ENCODE measurements around the gene MOGAT3. TPM values are rescaled to one million over a fixed set of nuclear protein-coding genes. Genes with fewer than 3 reads are reported as not detected.
A peak's percentile ranks its signal among the peaks of the same experiment; 100 is the strongest.

MOGAT3 gene
- total and polyA plus RNA-seq, 2 of the 4 experiments (the other 2 are of a cell fraction) = not detected

DNA sequence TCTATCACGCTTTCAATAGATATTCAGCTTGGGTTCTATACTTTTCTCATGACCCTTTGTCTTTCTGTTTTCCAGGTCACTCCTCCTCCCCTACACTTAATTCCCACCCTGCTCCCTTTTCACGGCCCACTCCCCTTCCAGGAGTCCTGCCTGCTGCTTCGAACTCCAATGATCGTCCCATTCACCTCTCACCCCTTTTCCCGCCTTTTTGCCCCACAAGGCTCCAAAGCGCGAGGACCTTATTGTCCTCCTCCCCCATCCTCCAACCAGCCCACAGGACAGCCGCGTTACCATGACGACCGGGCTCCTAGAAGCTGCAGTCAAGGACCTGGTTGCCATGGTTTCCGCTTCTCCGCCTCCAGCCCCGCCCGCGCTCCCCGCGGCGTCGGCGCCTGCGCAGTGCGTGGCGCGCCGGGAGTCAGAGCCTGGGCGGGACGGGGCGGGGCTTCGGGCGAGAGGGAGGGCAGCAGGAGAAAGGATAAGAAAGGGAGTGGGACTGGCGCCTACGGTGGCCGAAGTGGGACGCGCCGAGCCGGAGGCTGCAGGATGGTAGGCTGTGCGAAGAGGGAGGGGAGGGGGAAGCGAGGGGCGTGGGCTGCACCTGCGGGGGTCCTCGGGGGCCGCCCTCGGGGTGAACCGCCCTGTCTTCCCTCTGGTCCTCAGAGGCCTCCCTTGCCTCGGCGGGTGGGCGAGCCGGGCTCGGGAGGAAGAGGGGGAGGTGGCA, 46.7 kb downstream of the MOGAT3 start, which contains the start of gene AP1S1:
Gene AP1S1, plus strand, starts transcription at position 508 of the 724 bp plus-strand sequence. Its CDS starts 39 bp downstream, at position 547.
- Histone ChIP-seq H3K79me1 (ENCODE audit: low read depth in 1 of 2, low read length in 2 of 2) (peaks cover 10 to 31% of the 10 kb centered on the region in 2 experiments), H4K5ac (ENCODE audit: low read depth, low read length) (peak within 1 kb of the TSS; percentile 39), H4K91ac (ENCODE audit: insufficient read depth, low read depth, low read length) (peak within 1 kb of the TSS; percentile 88), H3K4ac (ENCODE audit: low read depth, low read length) (peak within 1 kb of the TSS; percentile 84), H2AK9ac (replicated peaks; ENCODE audit: low read depth, low read length, poor library complexity) (peak within 1 kb of the TSS; percentile 97), H2AFZ (replicated peaks; ENCODE audit: low read length, poor library complexity) (peak within 1 kb of the TSS; percentile 92), H3K9me1 (ENCODE audit: insufficient read depth, low read length) (peaks cover under 1% of the 10 kb centered on the region), H3K27me3 (ENCODE audit: control insufficient read depth, insufficient read depth, low read length) (peaks cover 4% of the 10 kb centered on the region), H2BK5ac (ENCODE audit: low read depth, low read length, poor library complexity, severe bottlenecking) (peak within 1 kb of the TSS; percentile 67), H2AK5ac (ENCODE audit: low read depth, low read length) (peak within 1 kb of the TSS; percentile 76), H3K36me3 (ENCODE audit: control insufficient read depth, insufficient read depth, low read length) (peaks cover 19% of the 10 kb centered on the region), H2BK15ac (ENCODE audit: low read depth, low read length) (no peak within 1 kb of the TSS; the same call in 2 of the 3 replicates), H2BK20ac (ENCODE audit: low read depth, low read length) (no peak within 1 kb of the TSS), H3K4me2 (ENCODE audit: low read depth, low read length) (peak within 1 kb of the TSS; percentile 87), H3K4me3 (ENCODE audit: insufficient read depth, low read depth, low read length) (peak within 1 kb of the TSS; percentile 84), H3K9me3 (ENCODE audit: control insufficient read depth, insufficient read depth, low read length) (no peaks in the 10 kb centered on the region), H3K4me1 (ENCODE audit: control insufficient read depth, insufficient read depth, low read length) (peaks cover 2% of the 10 kb centered on the region; the same call in 1 of the 2 replicates), H3K9ac (ENCODE audit: low read depth, low read length) (peak within 1 kb of the TSS; percentile 93), H3K27ac (ENCODE audit: insufficient read depth, low read length) (peak within 1 kb of the TSS; percentile 75), H3K23ac (ENCODE audit: low read depth, low read length) (peak within 1 kb of the TSS; percentile 82), H2BK120ac (ENCODE audit: low read depth, low read length) (0 out of 2 replicates have a peak within 1 kb of the TSS, but pooled peaks have one; percentile 23), H3K14ac (replicated peaks; ENCODE audit: low read depth, low read length) (peak within 1 kb of the TSS; percentile 78), H3K56ac (ENCODE audit: extremely low read depth, insufficient read depth, low read length) (peak within 1 kb of the TSS; percentile 71), H3K18ac (ENCODE audit: low read depth, low read length) (peak within 1 kb of the TSS; percentile 86), H4K8ac (ENCODE audit: low read depth in 2 of 2, low read length in 2 of 2) (peak within 1 kb of the TSS; percentile 66 to 95), H4K20me1 (ENCODE audit: insufficient read depth, low read length) (no peaks in the 10 kb centered on the region)
- dilution Hi-C loops (cut with HindIII; ENCODE audit: low sequenced_read_pairs, unreplicated experiment) = no loop called here
- WGBS, 2 experiments (ENCODE audit: extremely low coverage in 2 of 2, insufficient read length in 1 of 2) = 2% methylated on average over 19 of the region's 51 CpGs; no CpG with 5 or more reads in 1 of the 2 experiments
- DNase-seq = peak; percentile 92
- in situ Hi-C loops (cut with MboI; ENCODE audit: low sequenced_read_pairs) = no loop called here
- TF ChIP-seq, protein P1, sequence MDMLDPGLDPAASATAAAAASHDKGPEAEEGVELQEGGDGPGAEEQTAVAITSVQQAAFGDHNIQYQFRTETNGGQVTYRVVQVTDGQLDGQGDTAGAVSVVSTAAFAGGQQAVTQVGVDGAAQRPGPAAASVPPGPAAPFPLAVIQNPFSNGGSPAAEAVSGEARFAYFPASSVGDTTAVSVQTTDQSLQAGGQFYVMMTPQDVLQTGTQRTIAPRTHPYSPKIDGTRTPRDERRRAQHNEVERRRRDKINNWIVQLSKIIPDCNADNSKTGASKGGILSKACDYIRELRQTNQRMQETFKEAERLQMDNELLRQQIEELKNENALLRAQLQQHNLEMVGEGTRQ (IDR thresholded peaks at IDR 0.05; ENCODE audit: low read depth, low read length) = 0 out of 2 replicates have a peak, but pooled peaks have one; percentile 21
- TF ChIP-seq ELK1 (IDR thresholded peaks at IDR 0.05; ENCODE audit: borderline replicate concordance, low read depth, low read length) = no peak
- no peak for TF ChIP-seq CEBPB (IDR thresholded peaks at IDR 0.05; ENCODE audit: low read depth, low read length)
- TF ChIP-seq MAZ (IDR thresholded peaks at IDR 0.05; ENCODE audit: borderline replicate concordance, low read depth, low read length) = peak; percentile 95
- TF ChIP-seq RCOR1 (IDR thresholded peaks at IDR 0.05; ENCODE audit: insufficient replicate concordance, low read length) = no peak
- TF ChIP-seq MXI1 (IDR thresholded peaks at IDR 0.05; ENCODE audit: borderline replicate concordance, low read depth, low read length) = 0 out of 2 replicates have a peak, but pooled peaks have one; percentile 11
- POLR2A ChIA-PET (ENCODE audit: unreplicated experiment) = no interaction called here
- CTCF ChIA-PET = interaction anchor here (1.0 kb wide), 1 partner anchor 10 kb away, joined by 3 read pairs; no protein-coding TSS in a partner anchor
- ATAC-seq (ENCODE audit: low read depth) = peak; percentile 96
- BruUV-seq (replicated peaks) = no TSS peak
- intact Hi-C loops (cut with micrococcal nuclease) = no loop called here

All from IMR-90 (cell line).